Loucy (cell line): ENCODE data around the gene AP5Z1.

ENCODE experiments used
- EZH2phosphoT487 ChIP-seq: fragments of 200-600 bp; IDR thresholded peaks from 2 replicates; pipeline ENCODE4 v1.6.1; 2018; ENCODE audit warnings: antibody characterized with exemption, mild to moderate bottlenecking, moderate library complexity, borderline replicate concordance
- TF ChIP-seq, protein P1 (sequence below): fragments of 200-600 bp; sonication (generic); conservative IDR thresholded peaks from 2 replicates; pipeline ENCODE4 v1.5.1; 2014; ENCODE audit warnings: mild to moderate bottlenecking, antibody characterized with exemption, low read length

DNA sequence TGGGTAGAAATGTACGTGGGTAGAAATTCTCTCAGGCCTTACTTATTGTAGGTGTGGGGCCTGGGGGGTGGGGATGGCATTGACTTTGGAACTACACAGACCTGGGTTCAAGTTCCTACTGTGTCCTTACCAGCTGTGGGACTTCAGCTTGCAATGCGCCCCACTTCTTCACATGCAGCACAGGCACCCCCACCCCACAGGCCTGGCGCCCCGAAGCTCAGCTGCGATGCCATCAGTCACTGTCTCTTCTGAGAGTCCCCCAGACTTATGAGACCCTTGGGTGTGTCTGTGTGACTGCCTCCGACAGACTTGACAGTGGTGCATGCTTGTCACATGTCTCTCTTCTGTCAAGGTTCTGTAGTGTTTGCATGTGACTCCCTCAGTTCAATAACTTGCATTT lies 3.1 kb upstream of the AP5Z1 start:
- TF ChIP-seq, protein P1, sequence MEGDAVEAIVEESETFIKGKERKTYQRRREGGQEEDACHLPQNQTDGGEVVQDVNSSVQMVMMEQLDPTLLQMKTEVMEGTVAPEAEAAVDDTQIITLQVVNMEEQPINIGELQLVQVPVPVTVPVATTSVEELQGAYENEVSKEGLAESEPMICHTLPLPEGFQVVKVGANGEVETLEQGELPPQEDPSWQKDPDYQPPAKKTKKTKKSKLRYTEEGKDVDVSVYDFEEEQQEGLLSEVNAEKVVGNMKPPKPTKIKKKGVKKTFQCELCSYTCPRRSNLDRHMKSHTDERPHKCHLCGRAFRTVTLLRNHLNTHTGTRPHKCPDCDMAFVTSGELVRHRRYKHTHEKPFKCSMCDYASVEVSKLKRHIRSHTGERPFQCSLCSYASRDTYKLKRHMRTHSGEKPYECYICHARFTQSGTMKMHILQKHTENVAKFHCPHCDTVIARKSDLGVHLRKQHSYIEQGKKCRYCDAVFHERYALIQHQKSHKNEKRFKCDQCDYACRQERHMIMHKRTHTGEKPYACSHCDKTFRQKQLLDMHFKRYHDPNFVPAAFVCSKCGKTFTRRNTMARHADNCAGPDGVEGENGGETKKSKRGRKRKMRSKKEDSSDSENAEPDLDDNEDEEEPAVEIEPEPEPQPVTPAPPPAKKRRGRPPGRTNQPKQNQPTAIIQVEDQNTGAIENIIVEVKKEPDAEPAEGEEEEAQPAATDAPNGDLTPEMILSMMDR = no peak
- TF ChIP-seq EZH2phosphoT487 = no peak
